Measurements from ENCODE around the gene ARHGAP32.

- TF ChIP-seq POLR2AphosphoS5 (IDR thresholded peaks at IDR 0.05) (peak; percentile 35), EP300 (conservative IDR thresholded peaks at IDR 0.05; ENCODE audit: poor library complexity, severe bottlenecking) (peak; percentile 81)
- TF ChIP-seq, protein P1, sequence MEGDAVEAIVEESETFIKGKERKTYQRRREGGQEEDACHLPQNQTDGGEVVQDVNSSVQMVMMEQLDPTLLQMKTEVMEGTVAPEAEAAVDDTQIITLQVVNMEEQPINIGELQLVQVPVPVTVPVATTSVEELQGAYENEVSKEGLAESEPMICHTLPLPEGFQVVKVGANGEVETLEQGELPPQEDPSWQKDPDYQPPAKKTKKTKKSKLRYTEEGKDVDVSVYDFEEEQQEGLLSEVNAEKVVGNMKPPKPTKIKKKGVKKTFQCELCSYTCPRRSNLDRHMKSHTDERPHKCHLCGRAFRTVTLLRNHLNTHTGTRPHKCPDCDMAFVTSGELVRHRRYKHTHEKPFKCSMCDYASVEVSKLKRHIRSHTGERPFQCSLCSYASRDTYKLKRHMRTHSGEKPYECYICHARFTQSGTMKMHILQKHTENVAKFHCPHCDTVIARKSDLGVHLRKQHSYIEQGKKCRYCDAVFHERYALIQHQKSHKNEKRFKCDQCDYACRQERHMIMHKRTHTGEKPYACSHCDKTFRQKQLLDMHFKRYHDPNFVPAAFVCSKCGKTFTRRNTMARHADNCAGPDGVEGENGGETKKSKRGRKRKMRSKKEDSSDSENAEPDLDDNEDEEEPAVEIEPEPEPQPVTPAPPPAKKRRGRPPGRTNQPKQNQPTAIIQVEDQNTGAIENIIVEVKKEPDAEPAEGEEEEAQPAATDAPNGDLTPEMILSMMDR (IDR thresholded peaks at IDR 0.05; ENCODE audit: poor library complexity, severe bottlenecking) = no peak
- TF ChIP-seq, protein P2, sequence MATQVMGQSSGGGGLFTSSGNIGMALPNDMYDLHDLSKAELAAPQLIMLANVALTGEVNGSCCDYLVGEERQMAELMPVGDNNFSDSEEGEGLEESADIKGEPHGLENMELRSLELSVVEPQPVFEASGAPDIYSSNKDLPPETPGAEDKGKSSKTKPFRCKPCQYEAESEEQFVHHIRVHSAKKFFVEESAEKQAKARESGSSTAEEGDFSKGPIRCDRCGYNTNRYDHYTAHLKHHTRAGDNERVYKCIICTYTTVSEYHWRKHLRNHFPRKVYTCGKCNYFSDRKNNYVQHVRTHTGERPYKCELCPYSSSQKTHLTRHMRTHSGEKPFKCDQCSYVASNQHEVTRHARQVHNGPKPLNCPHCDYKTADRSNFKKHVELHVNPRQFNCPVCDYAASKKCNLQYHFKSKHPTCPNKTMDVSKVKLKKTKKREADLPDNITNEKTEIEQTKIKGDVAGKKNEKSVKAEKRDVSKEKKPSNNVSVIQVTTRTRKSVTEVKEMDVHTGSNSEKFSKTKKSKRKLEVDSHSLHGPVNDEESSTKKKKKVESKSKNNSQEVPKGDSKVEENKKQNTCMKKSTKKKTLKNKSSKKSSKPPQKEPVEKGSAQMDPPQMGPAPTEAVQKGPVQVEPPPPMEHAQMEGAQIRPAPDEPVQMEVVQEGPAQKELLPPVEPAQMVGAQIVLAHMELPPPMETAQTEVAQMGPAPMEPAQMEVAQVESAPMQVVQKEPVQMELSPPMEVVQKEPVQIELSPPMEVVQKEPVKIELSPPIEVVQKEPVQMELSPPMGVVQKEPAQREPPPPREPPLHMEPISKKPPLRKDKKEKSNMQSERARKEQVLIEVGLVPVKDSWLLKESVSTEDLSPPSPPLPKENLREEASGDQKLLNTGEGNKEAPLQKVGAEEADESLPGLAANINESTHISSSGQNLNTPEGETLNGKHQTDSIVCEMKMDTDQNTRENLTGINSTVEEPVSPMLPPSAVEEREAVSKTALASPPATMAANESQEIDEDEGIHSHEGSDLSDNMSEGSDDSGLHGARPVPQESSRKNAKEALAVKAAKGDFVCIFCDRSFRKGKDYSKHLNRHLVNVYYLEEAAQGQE (IDR thresholded peaks at IDR 0.05; ENCODE audit: borderline replicate concordance) = peak; percentile 68
These were observed 264.3 kb downstream of the ARHGAP32 start for GRCh38 chr11:128927683-128928336.
